Tibial nerve (tissue), 4 donors: ENCODE data around the gene METAP2. TPM values are rescaled to one million over a fixed set of nuclear protein-coding genes. Genes with fewer than 3 reads are reported as not detected.

Source experiments
- DNase-seq, 2 donors: peaks; one replicate each; pipeline ENCODE4 v3.0.0-alpha.2; 2019; ENCODE audit warnings: low spot score in 2 of 2
- H3K27ac ChIP-seq, 4 donors: fragments of 200-600 bp; sonication (generic) in 3 of 4; one replicate each; pipeline ENCODE4 v1.5.1; 2017 to 2019; ENCODE audit warnings: mild to moderate bottlenecking in 1 of 4
- H3K27me3 ChIP-seq, 2 donors: fragments of 200-600 bp; sonication (generic) in 1 of 2; one replicate each; pipeline versions ENCODE4 v1.5.1 to v1.6.0; 2017 to 2019
- H3K36me3 ChIP-seq, 3 donors: fragments of 200-600 bp; sonication (generic); one replicate each; pipeline ENCODE4 v1.5.1; 2018 to 2019
- H3K4me1 ChIP-seq, 4 donors: fragments of 200-600 bp; sonication (generic) in 3 of 4; one replicate each; pipeline ENCODE4 v1.5.1; 2017 to 2019
- H3K4me3 ChIP-seq, 4 donors: fragments of 200-600 bp; sonication (generic) in 3 of 4; one replicate each; pipeline ENCODE4 v1.5.1; 2017 to 2019; ENCODE audit warnings: mild to moderate bottlenecking in 1 of 4, moderate library complexity in 1 of 4
- H3K9me3 ChIP-seq, 4 donors: fragments of 200-600 bp; sonication (generic) in 3 of 4; one replicate each; pipeline ENCODE4 v1.5.1; 2017 to 2019
- CTCF ChIP-seq, 5 experiments: fragments of 200-600 bp in 3 of 5; fragments of 450-650 bp in 2 of 5; sonication (generic) in 3 of 5; IDR thresholded peaks; one replicate each; pipeline ENCODE4 v1.5.1; 2016 to 2019; ENCODE audit warnings: antibody characterized with exemption in 5 of 5, mild to moderate bottlenecking in 3 of 5, moderate library complexity in 2 of 5
- EP300 ChIP-seq, 2 donors: sonication (generic); formaldehyde crosslinking; IDR thresholded peaks; one replicate each; pipeline ENCODE4 v1.6.1; 2017; ENCODE audit warnings: antibody characterized with exemption in 2 of 2, mild to moderate bottlenecking in 1 of 2
- POLR2A ChIP-seq, 2 donors: fragments of 450-650 bp; IDR thresholded peaks; one replicate each; pipeline ENCODE4 v1.6.1; 2017; ENCODE audit warnings: antibody characterized with exemption in 2 of 2, mild to moderate bottlenecking in 2 of 2, moderate library complexity in 2 of 2
- WGBS, 2 donors: methylation state at CpG; one replicate each; pipeline ENCODE4 v1.1.5; 2018; 5-methylcytosine and 5-hydroxymethylcytosine counted together
- total RNA-seq, 4 donors: library from RNA; depleted of rRNA; stranded (reverse); fragments of >200 nt; gene quantifications; one replicate each; pipeline ENCODE4 v1.1.0, GENCODE V29; 2016

Gene METAP2
- total RNA-seq, 4 donors from 2014 or later: 62.6 to 111 (median 73.9) TPM

DNA sequence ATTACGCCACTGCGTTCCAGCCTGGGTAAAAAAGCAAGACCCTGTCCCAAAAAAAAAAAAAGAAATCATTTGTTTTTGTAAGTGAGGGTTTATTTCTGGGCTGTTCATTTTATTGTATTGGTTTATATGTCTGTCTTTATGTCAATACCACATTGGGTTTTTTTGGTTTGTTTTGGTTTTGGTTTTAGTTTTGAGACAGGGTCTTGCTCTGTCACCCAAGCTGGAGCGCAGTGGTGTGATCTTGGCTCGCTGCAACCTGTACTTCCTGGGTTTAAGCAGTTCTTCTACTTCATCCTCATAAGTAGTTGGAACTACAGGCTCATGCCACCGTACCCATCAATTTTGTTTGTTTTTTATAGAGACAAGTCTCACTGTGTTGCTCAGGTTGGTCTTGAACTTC, 25.0 kb downstream of the METAP2 start:
- DNase-seq: no peak
- peaks cover 0 to 98% (median 4%) of the 10 kb centered on the region in 3 donors for H3K36me3 ChIP-seq

GRCh38 chr12:95499772-95500171, 25.8 kb downstream of the METAP2 start:
- no peaks in the 10 kb centered on the region for H3K9me3 ChIP-seq
- TF ChIP-seq EP300 (IDR thresholded peaks at IDR 0.05) (no peak), CTCF (IDR thresholded peaks at IDR 0.05) (no peak), POLR2A (IDR thresholded peaks at IDR 0.05) (no peak)
- no peaks in the 10 kb centered on the region for H3K27me3 ChIP-seq
- DNase-seq: no peak
- H3K36me3 ChIP-seq: peaks cover 0 to 98% (median 10%) of the 10 kb centered on the region in 3 donors
- H3K4me3 ChIP-seq: no peak overlapping the region
- H3K4me1 ChIP-seq: no peaks in the 10 kb centered on the region
- 76 to 80% methylated on average over 2 of the region's 2 CpGs for WGBS, 2 donors
- H3K27ac ChIP-seq: no peak overlapping the region

More for the DNA sequence above, 25.0 kb downstream of the METAP2 start:
- no peaks in the 10 kb centered on the region for H3K27me3 ChIP-seq
- H3K4me1 ChIP-seq: no peaks in the 10 kb centered on the region
- H3K9me3 ChIP-seq: no peaks in the 10 kb centered on the region
- WGBS, 2 donors: 95% methylated on average over 5 of the region's 5 CpGs
- H3K27ac ChIP-seq: no peak overlapping the region
- no peak for TF ChIP-seq CTCF (IDR thresholded peaks at IDR 0.05)
- no peak for TF ChIP-seq POLR2A (IDR thresholded peaks at IDR 0.05)
- TF ChIP-seq EP300 (IDR thresholded peaks at IDR 0.05): no peak
- H3K4me3 ChIP-seq: no peak overlapping the region

DNA sequence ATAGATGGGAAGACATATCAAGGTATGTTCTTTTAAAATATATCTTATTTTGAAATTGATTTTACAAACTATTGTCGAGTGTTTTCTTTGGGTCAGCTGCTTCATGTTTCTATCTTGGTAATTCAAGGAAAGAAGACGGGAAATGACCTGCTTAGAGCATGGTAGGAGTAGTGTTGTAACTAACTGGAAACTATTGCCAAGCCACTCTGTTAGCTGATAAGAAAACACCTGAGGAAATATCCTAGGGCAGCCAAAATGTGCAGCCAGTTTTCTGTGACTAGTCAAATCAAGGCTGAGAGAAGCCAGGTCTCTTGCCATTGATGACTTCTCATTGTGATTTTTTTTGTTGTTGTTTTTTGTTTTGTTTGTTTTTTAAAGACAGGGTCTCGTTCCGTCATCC, 30.2 kb downstream of the METAP2 start:
- TF ChIP-seq POLR2A (IDR thresholded peaks at IDR 0.05) (no peak), CTCF (IDR thresholded peaks at IDR 0.05) (no peak), EP300 (IDR thresholded peaks at IDR 0.05) (no peak)
- WGBS, 2 donors: 90 to 93% methylated on average over 4 of the region's 4 CpGs
- Histone ChIP-seq H3K36me3 (peaks cover 0 to 93% (median 11%) of the 10 kb centered on the region in 3 donors), H3K27ac (no peak overlapping the region), H3K4me1 (peaks cover 0 to 15% (median 0%) of the 10 kb centered on the region in 4 donors), H3K9me3 (no peaks in the 10 kb centered on the region), H3K4me3 (no peak overlapping the region), H3K27me3 (no peaks in the 10 kb centered on the region)
- no peak for DNase-seq

- Histone ChIP-seq H3K9me3 (no peaks in the 10 kb centered on the region), H3K27me3 (no peaks in the 10 kb centered on the region), H3K4me3 (no peak overlapping the region), H3K4me1 (peaks cover 0 to 20% (median 0%) of the 10 kb centered on the region in 4 donors), H3K27ac (no peak overlapping the region), H3K36me3 (peaks cover 0 to 87% (median 11%) of the 10 kb centered on the region in 3 donors)
- TF ChIP-seq CTCF (IDR thresholded peaks at IDR 0.05) (no peak), EP300 (IDR thresholded peaks at IDR 0.05) (no peak), POLR2A (IDR thresholded peaks at IDR 0.05) (no peak)
- no peak for DNase-seq
- 92 to 93% methylated on average over 5 of the region's 5 CpGs for WGBS, 2 donors
These were observed 31.1 kb downstream of the METAP2 start for GRCh38 chr12:95505039-95505438.

DNA sequence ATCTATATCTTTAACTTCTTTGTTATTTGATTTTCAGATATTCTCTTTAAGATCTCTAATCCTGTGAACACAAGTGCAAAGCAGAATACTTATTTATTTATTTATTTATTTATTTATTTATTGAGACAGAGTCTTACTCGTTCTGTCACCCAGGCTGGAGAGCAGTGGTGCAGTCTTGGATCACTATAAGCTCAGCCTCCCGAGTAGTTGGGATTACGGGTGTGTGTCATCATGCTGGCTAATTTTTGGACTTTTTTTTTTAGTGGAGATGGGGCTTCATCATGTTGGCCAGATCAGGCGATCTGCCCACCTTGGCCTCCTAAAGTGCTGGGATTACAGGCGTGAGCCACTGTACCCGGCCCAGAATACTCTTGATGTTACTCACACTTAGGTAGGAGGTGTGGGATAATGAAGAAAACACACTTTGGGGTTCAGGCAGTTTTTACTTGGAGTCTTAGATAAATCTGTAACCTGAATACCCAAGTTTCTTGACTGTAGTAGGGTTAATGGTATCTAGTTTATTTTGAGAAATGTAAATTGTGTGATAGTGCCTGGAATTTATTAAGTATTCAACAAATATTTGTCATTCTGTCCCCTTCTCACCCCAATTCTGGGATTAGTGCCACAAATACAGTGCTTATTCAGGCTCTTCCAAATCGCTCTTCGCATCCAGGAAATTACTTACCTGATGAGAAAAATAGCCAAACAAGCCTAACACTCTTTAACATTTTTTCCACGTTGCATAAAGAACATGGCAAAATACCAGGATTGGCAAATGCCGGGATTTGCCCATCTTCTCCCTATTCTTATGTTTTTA, 33.0 kb downstream of the METAP2 start:
- 80 to 84% methylated on average over 10 of the region's 10 CpGs for WGBS, 2 donors
- peaks cover 0 to 22% (median 0%) of the 10 kb centered on the region in 4 donors for H3K4me1 ChIP-seq
- no peak for TF ChIP-seq POLR2A (IDR thresholded peaks at IDR 0.05)
- TF ChIP-seq EP300 (IDR thresholded peaks at IDR 0.05): no peak
- no peak for TF ChIP-seq CTCF (IDR thresholded peaks at IDR 0.05)
- DNase-seq: no peak
- H3K27ac ChIP-seq: no peak overlapping the region
- H3K36me3 ChIP-seq: peaks cover 0 to 87% (median 11%) of the 10 kb centered on the region in 3 donors
- no peaks in the 10 kb centered on the region for H3K27me3 ChIP-seq
- H3K9me3 ChIP-seq: no peaks in the 10 kb centered on the region
- no peak overlapping the region for H3K4me3 ChIP-seq
